Osteoblast (primary cell): Measurements from ENCODE around the gene TMTC2. TPM values are rescaled to one million over a fixed set of nuclear protein-coding genes. Genes with fewer than 3 reads are reported as not detected.

Source experiments
- DNase-seq: peaks from one replicate; pipeline ENCODE4 v3.0.0; 2011; ENCODE audit warnings: low spot score, mixed read lengths; ENCODE audit not compliant: insufficient read length; ENCODE audit errors: missing footprints
- H2AFZ ChIP-seq: 2 replicates; pipeline ENCODE4 v1.6.0; 2011; ENCODE audit warnings: mild to moderate bottlenecking, low read length
- H3K27ac ChIP-seq: 2 replicates; pipeline ENCODE4 v1.5.1; 2011; ENCODE audit warnings: mild to moderate bottlenecking, low read depth, low read length, moderate library complexity
- H3K27me3 ChIP-seq: 2 replicates; pipeline ENCODE4 v1.6.0; 2012; ENCODE audit warnings: mild to moderate bottlenecking, control low read depth, inconsistent platforms, low read length, moderate library complexity; ENCODE audit not compliant: insufficient read depth
- H3K36me3 ChIP-seq: 2 replicates; pipeline ENCODE4 v1.5.1; 2011; ENCODE audit warnings: mild to moderate bottlenecking, low read length, control low read depth, moderate library complexity; ENCODE audit not compliant: insufficient read depth
- H3K4me1 ChIP-seq: 2 replicates; pipeline ENCODE4 v1.5.1; 2011; ENCODE audit warnings: mild to moderate bottlenecking, low read length, control low read depth, moderate library complexity; ENCODE audit not compliant: insufficient read depth
- H3K4me2 ChIP-seq: 2 replicates; pipeline ENCODE4 v1.6.0; 2011; ENCODE audit warnings: mild to moderate bottlenecking, low read length; ENCODE audit not compliant: insufficient read depth
- H3K4me3 ChIP-seq: fragments of 200-600 bp; sonication (generic); 3 replicates; pipeline ENCODE4 v1.5.1; 2012; ENCODE audit warnings: mild to moderate bottlenecking, low read length, inconsistent platforms; ENCODE audit not compliant: insufficient read depth
- H3K79me2 ChIP-seq: 2 replicates; pipeline ENCODE4 v1.6.0; 2012; ENCODE audit warnings: mild to moderate bottlenecking, low read length, control low read depth, inconsistent platforms; ENCODE audit not compliant: insufficient read depth
- H3K9me3 ChIP-seq: 2 replicates; pipeline ENCODE4 v1.5.1; 2011; ENCODE audit warnings: low read depth, low read length, control low read depth
- H4K20me1 ChIP-seq: 2 replicates; pipeline ENCODE4 v1.6.0; 2012; ENCODE audit warnings: mild to moderate bottlenecking, low read length, control low read depth; ENCODE audit not compliant: insufficient read depth
- total RNA-seq: library from RNA; depleted of rRNA; stranded (reverse); fragments of >200 nt; gene quantifications from 2 replicates; pipeline ENCODE4 v1.2.3, GENCODE V29; 2012
- TF ChIP-seq, protein P1 (sequence below): IDR thresholded peaks from 2 replicates; pipeline ENCODE4 v1.5.1; 2011; ENCODE audit warnings: mild to moderate bottlenecking, low read depth, low read length, moderate library complexity; ENCODE audit errors: extremely low read depth

Gene TMTC2
- total RNA-seq, 1 donor = 2.5 TPM

DNA sequence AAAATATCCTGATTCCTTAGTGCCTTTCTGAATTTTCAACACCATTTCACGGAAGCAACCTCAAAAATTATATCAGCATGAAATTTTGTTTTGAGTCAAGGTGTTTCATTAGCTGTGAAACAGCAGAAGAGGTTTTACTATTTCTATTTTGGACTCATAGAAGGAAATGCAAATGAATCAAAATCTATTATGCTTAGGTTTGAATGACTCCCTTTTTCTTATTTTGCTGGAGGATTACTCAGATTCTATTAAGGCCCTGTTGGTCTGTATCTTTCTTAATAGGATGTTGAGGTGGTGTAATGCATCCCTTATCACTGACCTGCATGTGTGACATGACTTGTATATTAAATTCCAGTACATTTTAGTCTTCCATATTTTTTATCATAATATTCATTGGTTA is 165.8 kb downstream of the TMTC2 start:
- Histone ChIP-seq H2AFZ (no peak overlapping the region), H4K20me1 (no peaks in the 10 kb centered on the region), H3K4me1 (no peaks in the 10 kb centered on the region), H3K9me3 (peaks cover 2% of the 10 kb centered on the region), H3K36me3 (no peaks in the 10 kb centered on the region), H3K4me2 (no peak overlapping the region), H3K27me3 (no peaks in the 10 kb centered on the region), H3K27ac (no peak overlapping the region), H3K79me2 (no peaks in the 10 kb centered on the region), H3K4me3 (no peak overlapping the region)
- no peak for DNase-seq
- TF ChIP-seq, protein P1, sequence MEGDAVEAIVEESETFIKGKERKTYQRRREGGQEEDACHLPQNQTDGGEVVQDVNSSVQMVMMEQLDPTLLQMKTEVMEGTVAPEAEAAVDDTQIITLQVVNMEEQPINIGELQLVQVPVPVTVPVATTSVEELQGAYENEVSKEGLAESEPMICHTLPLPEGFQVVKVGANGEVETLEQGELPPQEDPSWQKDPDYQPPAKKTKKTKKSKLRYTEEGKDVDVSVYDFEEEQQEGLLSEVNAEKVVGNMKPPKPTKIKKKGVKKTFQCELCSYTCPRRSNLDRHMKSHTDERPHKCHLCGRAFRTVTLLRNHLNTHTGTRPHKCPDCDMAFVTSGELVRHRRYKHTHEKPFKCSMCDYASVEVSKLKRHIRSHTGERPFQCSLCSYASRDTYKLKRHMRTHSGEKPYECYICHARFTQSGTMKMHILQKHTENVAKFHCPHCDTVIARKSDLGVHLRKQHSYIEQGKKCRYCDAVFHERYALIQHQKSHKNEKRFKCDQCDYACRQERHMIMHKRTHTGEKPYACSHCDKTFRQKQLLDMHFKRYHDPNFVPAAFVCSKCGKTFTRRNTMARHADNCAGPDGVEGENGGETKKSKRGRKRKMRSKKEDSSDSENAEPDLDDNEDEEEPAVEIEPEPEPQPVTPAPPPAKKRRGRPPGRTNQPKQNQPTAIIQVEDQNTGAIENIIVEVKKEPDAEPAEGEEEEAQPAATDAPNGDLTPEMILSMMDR = no peak

DNA sequence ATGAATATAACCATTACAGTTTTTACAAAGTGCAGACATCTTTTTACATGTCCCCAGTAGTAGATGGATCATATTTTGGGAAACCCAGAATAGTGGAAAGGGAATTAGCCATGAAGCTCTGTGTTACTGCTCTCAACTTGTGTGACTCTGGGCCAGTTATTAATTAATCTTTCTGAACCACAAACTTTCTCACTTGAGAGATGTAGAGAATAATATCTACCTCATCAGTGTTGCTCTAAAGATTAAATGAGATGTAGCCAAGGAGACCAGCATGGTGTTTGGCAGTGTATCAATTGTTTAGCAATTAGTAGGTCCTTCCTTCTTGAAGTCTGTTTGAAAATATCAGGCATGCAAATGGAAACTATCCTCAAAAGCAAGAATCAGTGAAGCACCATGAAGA is 169.2 kb downstream of the TMTC2 start:
- Histone ChIP-seq H4K20me1 (no peaks in the 10 kb centered on the region), H3K36me3 (no peaks in the 10 kb centered on the region), H3K27ac (no peak overlapping the region), H3K4me2 (no peak overlapping the region), H3K4me3 (no peak overlapping the region), H3K9me3 (peaks cover 2% of the 10 kb centered on the region), H2AFZ (no peak overlapping the region), H3K79me2 (no peaks in the 10 kb centered on the region), H3K27me3 (no peaks in the 10 kb centered on the region), H3K4me1 (no peaks in the 10 kb centered on the region)
- no peak for DNase-seq
- TF ChIP-seq, protein P1 = no peak

DNA sequence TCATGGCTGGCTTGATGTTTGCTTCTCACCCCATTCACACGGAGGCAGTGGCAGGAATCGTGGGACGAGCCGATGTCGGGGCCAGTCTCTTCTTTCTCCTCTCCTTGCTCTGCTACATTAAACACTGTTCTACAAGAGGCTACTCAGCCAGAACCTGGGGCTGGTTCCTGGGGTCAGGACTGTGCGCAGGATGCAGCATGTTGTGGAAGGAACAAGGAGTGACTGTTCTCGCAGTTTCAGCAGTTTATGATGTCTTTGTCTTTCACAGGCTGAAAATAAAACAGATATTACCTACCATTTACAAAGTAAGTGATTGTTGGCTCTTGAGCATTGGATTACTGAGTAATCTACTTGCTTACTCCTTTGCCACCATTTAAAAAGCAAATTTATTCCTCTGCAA is 170.6 kb downstream of the TMTC2 start:
- H3K79me2 ChIP-seq = no peaks in the 10 kb centered on the region
- no peak for DNase-seq
- H3K36me3 ChIP-seq = no peaks in the 10 kb centered on the region
- H2AFZ ChIP-seq = no peak overlapping the region
- H3K4me2 ChIP-seq = no peak overlapping the region
- H4K20me1 ChIP-seq = no peaks in the 10 kb centered on the region
- no peaks in the 10 kb centered on the region for H3K27me3 ChIP-seq
- H3K4me1 ChIP-seq = no peaks in the 10 kb centered on the region
- TF ChIP-seq, protein P1 = no peak
- no peak overlapping the region for H3K27ac ChIP-seq
- no peak overlapping the region for H3K4me3 ChIP-seq
- H3K9me3 ChIP-seq = peaks cover 2% of the 10 kb centered on the region

DNA sequence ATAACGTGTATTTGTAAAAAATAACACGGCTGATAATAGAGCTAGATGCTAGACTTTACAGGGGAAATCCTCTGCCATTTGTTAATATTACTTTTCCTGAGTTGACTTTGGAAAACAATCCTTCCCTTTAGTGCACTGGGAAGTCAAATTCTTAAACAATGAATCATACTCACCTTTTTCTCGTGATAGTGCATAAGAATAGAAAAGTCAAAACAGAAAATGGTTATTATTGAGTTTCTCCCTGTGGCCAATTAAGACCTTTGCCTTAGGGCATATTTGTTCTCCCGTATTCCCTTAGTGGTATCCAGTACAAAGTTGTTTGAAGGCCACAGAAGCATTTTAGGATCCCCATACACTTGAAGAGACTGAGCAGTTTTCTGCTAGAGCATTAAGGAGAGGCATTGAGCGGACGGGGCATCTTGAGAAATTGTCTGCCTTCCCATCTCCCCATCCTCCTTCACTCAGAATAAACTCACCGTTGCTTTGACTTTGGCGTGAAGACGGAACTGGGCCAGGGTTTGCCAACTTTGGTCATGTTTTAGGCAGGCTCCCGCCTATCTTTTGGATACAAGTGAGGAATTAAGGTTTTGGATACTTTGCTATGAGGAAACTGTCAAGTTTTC is 171.3 kb downstream of the TMTC2 start:
- H3K4me2 ChIP-seq = no peak overlapping the region
- no peak overlapping the region for H3K27ac ChIP-seq
- peaks cover 2% of the 10 kb centered on the region for H3K9me3 ChIP-seq
- no peaks in the 10 kb centered on the region for H3K79me2 ChIP-seq
- TF ChIP-seq, protein P1 = no peak
- H3K27me3 ChIP-seq = no peaks in the 10 kb centered on the region
- H3K4me3 ChIP-seq = no peak overlapping the region
- no peak overlapping the region for H2AFZ ChIP-seq
- no peaks in the 10 kb centered on the region for H3K36me3 ChIP-seq
- H3K4me1 ChIP-seq = no peaks in the 10 kb centered on the region
- no peaks in the 10 kb centered on the region for H4K20me1 ChIP-seq
- no peak for DNase-seq
